HG03442 (cell line): ENCODE results near the gene QPCTL.
A peak's percentile ranks its signal among the peaks of the same experiment; 100 is the strongest.
"Not testable (repeated sequence)": the region's sequence is repeated elsewhere in the genome, so short reads cannot be mapped to it uniquely, and the experiment has no call there.

ENCODE experiments used
- ATAC-seq: cut with Tn5 transposase; IDR thresholded peaks from one replicate; pipeline ENCODE4 v1.9.1; 2021; ENCODE audit warnings: mild to moderate bottlenecking, moderate library complexity; ENCODE audit not compliant: unreplicated experiment

The QPCTL gene

DNA sequence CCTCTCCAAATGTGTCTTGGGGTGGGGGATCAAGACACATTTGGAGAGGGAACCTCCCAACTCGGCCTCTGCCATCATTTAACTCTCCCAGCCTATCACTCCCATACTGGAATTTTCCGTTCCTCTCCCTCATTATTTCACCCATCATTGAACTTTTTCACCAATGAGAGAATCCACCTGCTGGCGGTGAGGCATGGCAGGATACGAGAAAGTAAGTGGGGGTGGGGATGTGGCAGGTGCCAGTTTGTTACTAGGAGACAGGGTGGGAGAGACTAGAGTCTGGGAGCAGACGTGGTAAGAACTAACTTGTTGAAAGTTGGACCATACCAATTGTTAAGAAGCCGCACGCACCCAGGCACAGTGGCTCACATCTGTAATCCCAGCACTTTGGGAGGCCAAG is 17.5 kb upstream of the QPCTL start:
- ATAC-seq, result no peak

DNA sequence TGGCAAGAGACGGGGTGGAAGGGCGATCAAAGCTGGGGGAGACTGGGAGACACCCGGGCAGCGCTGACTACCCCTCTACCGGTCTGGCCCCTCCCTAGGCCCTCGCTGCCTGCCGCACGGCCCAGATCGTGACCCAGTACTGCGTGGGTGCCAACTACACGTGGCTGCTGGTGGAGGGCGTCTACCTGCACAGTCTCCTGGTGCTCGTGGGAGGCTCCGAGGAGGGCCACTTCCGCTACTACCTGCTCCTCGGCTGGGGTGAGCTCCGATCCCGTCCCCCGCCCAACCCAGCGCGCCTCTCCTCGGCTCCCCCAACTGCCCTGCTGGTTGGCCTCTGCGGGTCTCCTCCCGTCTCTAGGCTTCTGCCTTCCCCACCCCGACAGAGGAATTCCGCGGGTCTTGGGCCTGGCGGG is 15.6 kb upstream of the QPCTL start:
- ATAC-seq, result peak; percentile 28

DNA sequence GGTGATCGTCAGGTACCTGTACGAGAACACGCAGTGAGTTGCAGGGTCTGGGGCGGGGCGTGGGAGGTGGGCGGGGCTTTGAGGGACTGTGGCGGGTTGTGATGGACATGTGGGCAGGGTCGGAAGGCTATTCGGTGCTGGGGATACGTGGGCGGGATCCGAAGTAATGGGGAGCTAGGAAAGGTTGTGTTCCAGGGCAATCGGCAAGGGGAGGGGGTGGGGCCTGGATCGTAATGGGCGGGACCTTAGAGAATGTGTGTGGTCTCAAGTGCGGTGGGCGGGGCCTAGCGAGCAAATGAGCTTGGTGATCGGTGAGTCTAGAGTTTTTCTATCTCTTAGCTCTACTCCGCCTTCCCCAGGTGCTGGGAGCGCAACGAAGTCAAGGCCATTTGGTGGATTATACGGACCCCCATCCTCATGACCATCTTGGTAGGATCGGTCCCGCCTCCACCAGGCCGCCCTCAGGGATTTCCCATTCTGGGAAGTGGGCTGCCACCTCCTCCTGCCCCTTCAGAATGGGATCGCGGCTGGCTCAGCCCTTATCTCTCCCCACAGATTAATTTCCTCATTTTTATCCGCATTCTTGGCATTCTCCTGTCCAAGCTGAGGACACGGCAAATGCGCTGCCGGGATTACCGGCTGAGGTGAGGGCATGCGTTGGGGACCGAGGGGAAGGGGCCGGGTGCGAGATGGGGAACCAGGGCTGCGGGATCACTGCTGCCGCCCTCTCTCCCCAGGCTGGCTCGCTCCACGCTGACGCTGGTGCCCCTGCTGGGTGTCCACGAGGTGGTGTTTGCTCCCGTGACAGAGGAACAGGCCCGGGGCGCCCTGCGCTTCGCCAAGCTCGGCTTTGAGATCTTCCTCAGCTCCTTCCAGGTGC is 14.9 kb upstream of the QPCTL start:
- ATAC-seq, result peak; percentile 31

DNA sequence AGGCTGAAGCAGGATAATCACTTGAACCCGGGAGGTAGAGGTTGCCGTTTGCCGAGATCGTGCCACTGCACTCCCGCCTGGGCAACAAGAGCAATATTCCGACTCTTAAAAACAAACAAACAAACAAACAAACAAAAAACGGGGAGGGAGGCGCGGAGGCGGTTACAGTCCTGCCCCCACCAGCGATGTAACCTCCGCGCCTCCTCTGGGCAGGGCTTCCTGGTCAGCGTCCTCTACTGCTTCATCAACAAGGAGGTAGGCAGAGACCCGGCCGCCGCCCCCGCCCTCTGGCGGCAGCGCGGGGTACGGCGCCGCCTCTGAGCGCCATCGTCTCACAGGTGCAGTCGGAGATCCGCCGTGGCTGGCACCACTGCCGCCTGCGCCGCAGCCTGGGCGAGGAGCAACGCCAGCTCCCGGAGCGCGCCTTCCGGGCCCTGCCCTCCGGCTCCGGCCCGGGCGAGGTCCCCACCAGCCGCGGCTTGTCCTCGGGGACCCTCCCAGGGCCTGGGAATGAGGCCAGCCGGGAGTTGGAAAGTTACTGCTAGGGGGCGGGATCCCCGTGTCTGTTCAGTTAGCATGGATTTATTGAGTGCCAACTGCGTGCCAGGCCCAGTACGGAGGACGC is 11.0 kb upstream of the QPCTL start:
- ATAC-seq, result no peak

DNA sequence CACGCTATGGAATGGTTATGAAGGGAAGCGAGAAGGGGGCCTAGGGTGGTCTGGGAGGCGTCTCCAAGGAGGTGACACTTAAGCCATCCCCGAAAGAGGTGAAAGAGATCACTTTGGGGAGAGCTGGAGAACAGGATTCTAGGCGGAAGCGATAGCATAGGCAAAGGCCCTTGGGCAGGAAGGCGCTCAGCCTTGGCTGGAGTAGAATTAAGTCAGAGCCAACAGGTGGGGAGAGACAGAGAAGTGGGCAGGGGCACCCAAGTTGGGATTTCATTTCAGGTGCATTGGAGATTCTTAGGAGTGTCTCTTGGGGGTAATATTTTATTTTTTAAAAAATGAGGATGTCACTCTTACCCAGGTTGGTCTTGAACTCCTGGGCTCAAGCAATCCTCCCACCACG is 10.3 kb upstream of the QPCTL start:
- no peak for ATAC-seq

DNA sequence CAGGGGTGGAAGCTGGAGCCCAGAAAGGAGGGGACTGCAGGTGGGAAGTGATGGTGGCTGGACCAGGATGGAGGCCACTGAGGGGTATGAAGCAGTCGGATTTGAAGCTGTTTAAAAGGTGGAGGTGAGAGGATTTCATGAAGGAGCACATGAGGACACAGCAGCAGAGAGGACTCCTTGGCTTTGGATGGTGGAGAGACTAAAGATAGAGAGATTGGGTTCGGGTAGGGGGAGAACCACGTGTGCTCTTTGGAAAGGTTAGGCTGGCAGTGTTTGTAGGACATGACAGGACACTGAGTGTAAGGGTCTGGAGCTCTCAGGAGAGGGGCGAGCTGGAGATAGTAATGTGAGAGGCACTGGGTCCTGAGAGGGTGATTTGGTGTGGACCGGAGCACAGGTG is 9.6 kb upstream of the QPCTL start:
- ATAC-seq, result no peak

DNA sequence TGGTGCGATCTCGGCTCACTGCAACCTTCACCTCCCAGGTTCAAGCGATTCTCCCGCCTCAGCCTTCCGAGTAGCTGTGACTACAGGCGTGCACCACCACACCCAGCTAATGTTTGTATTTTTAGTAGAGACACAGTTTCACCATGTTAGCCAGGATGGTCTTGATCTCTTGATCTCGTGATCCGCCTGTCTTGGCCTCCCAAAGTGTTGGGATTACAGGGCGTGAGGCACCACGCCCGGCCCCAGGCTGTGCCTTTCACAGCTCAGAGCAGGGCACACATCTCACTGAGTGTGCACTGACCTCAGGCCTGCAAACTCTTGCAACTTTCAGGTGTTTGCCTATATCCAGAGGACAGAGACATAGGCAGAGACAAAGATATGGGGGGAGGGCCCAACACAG is 7.4 kb upstream of the QPCTL start:
- ATAC-seq, result not testable (repeated sequence)

DNA sequence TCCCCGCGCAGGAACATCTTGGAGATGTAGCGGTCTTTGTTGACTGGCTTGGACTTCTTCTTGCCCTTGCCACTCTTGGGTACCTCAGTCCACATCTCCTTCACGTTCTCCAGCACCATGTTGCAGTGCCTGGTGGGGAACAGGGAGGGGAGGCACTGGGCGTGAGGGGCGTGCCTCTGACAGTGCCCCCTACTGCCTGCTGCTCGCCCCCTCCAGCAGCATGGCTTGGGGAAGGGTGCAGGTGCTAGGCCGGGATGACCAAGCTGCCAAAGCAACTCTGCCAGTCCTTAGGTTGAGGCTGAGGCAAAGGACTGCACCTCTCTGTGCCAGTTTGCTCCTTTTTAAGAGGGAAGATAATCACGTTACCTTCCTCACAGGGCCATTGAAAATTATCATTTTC is 4.9 kb upstream of the QPCTL start:
- no peak for ATAC-seq

DNA sequence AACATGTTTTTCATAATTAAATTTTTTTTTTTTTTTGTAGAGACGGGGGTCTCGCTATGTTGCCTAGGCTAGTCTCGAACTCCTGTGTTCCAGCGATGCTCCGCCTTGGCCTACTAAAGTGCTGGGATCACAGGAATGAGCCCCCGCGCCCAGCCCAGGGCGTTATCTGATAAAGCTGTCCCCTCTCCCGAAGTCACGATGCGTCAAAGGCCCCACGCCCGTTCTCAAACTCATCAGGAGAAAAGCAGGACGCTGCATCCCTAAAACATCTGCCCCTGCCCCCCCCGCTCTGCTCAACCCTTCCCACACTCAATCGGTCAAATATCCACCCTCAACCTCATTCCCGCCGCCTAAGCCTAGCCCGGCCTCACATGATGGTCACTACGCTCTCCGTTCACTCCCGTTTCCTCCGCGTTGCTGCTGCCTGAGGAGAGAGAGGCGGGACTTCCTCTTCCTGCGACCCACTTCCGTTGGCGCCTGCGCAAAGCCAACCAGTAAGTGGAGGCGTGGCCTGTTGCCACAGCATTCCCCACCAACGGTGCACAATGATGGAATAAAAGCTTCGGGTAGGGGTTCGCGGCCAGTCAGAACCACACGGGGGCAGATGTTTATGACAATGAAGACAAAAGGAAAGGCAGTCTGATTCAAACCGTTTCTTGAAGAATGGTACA is 815 bp upstream of the QPCTL start, which contains the start of gene SNRPD2:
SNRPD2 (minus strand) TSS at position 438 of the 671 bp plus-strand sequence; CDS start at position 373, 65 bp downstream.
- peak; percentile 53 for ATAC-seq

DNA sequence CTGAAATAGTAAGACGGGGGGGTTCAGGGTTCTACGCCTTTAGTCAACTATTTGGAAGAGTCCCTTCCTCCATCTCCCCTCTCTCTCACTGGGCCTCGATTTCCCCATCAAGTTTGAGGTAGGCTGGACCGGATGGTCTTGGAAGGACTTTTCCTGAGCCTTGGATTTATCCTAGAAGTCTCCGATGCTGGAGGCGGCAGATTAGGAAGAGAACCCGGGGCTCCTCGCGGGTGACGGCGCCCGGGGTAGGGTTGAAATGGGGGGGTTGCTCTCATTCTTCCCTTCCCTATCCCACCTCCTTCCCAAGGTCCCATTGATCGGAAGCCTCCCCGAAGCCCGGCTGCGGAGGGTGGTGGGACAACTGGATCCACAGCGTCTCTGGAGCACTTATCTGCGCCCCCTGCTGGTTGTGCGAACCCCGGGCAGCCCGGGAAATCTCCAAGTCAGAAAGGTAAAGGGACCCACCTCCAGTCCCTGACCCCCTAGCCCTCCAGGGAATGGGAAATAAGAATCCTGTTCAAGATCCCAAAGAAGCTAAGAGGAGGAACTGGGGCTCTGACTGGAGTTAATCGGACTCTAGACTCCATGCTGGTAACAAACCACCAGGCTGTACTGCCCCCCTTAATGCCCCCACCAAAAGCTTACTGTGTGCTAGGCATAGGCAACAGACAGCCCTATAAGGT is 781 bp downstream of the QPCTL start:
- ATAC-seq, result no peak

DNA sequence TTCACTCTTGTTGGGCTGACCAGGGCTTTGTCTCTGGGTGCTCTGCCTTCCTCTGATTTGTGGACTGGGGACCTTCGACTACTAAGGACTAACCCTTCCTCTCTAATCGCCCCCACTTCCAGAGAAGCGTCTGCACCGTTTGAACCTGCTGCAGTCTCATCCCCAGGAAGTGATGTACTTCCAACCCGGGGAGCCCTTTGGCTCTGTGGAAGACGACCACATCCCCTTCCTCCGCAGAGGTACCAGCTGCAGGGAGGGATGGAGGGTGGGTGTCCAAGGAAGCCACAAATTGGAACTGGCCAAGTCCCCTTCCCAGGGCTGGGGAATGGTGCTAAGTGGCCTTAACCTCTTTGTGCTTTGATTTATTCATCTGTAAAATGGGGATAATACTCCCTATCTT is 9.2 kb downstream of the QPCTL start:
- ATAC-seq, result no peak

DNA sequence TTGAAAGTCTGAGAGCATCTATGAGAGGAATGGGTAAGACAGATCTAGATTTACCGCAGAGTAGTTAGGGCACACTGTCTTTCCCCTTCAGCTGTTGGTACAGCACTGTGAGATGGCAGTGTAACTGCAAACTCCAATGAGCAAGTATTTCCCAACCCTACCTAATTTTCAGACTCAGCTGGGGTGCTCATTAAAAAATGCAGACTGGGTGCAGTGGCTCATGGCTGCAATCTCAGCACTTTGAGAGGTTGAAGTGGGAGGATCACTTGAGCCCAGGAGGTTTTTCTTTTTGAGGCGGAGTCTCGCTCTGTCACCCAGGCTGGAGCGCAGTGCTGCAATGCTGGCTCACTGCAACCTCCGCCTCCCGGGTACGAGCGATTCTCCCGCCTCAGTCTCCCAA is 12.6 kb downstream of the QPCTL start:
- ATAC-seq, result no peak

DNA sequence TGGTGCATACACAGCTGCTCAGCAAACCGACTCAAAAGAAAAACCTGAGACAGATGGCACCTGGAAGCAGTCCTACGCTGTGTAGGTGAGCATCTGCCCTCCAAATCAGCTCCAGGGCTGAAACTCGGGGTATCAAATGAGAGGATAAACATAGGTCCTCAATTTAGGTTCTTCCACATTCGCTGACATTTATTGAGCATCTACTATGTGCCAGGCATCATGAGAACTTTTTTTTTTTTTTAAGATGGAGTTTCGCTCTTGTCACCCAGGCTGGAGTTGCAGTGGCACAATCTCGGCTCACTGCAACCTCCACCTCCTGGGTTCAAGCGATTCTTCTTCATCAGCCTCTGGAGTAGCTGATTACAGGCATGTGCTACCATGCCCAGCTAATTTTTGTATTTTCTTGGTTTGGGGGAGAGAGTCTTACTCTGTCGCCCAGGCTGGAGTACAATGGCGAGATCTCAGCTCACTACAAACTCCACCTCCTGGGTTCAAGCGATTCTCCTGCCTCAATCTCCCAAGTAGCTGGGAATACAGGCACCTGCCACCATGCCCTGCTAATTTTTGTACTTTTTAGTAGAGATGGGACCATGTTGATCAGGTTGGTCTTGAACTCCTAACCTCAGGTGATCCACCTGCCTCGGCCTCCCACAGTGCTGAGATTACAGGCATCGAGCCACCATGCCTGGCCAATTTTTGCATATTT is 13.4 kb downstream of the QPCTL start:
- ATAC-seq, result no peak

DNA sequence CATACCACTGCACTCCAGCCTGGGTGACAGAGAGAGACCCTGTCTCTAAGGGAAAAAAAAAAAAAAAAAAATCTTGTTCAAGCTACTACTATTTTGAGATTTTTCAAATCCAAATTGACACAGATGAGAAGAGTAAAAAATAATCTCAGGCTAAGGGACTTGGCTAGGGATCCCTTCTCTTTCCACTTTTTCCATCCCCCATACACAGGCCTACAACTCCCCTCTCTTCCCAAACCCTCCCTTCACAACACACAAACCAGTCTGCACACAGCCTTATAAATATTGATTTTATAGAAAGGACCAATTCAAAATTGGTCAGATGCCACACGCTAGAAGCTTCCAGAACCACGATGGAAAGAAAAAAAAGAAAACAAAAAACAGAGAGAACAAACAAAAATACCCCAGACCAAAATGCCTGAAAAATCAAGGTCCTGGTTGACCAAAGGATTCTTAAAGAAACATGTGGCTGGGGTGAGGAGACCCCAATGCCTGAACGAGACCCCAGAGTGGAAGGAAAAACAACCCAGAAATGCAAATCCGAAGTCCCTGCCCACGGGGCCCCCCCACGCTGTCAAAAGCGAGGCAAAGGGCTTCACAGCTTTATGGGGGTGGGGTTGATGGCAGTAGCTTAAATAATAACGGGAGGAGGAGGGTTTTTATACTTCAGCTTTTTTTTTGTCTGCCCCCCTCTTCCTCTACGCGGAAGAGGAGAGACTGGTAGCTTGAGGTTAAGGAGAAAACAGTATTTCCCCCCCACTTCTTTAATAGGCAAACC is 18.1 kb downstream of the QPCTL start:
- ATAC-seq, result no peak

DNA sequence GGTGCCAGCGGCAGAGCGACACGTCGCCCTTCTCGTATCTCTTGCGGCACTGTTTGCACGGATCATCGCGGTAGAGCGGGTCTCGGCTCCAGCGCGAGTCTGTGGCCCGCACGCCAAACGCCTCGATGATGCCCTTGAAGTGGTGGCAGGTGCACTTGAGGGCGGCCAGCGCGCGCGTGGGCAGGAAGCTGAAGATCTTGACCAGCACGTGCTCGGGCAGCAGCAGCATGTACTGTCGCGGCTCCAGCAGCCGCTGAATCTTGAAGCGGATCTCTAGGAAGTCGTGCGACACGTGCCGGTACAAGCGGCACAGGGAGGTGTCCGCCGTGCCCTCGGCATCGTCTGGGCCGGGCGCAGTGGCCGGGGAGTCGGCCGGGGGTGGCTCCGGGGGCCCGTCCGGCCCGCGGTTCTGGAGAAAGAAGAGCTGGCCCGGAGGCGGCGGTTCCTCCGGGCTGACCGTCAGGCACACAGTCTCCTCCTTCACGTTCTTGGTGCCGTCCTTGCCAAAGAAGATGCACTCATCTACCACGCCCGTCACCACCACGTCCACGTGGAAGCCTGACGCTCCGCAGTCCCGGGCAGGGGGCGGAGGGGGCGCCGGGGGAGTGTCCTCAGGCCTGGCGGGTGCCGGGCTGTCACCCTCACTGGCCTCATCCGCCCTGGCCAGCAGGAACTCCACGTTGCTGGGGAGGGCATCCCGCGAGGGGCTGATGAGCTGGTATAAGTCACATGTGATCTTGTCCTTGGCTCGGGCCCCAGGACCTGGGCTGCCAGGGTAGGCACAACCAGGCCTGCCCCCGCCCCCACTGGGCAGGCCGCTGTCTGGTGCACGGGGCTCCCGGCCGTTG is 19.6 kb downstream of the QPCTL start:
- no peak for ATAC-seq

DNA sequence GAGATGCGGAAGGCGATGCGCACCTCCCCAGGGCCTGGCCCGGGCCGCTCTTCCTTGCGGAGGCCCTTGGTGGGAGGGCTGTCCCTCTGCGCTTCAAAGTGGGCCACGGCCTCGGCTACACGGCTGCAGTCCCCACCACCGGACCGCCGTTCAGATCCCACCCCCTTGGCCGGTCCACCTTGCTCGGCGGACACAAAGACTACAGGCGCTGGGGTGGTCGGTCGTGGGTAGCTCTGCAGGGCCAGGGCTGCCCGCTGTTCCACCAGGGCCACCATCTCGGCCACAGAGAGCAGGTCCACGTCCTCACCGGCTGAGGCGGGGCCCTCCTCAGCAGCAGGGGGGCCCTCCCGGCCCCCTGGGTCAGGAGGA is 20.2 kb downstream of the QPCTL start:
- no peak for ATAC-seq

DNA sequence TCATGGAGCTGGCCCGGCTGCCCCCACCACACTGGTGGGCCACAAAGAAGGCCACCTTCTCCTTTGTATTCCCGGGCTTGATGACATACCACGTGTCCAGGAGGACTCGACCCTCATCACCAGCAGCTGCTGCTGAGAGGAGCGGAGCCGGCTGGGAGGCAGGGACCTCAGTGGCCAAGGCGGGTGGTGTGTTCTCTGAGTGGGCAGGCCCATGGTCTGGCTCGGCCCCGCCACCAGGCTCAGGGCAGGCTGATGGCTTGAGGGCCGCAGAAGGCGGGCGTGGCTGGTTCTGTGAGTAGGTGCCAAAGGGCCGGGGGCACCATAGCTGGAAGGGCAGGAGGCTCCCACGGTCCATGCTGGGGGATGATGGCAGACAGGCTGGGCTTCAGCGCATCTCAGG is 20.7 kb downstream of the QPCTL start:
- no peak for ATAC-seq

DNA sequence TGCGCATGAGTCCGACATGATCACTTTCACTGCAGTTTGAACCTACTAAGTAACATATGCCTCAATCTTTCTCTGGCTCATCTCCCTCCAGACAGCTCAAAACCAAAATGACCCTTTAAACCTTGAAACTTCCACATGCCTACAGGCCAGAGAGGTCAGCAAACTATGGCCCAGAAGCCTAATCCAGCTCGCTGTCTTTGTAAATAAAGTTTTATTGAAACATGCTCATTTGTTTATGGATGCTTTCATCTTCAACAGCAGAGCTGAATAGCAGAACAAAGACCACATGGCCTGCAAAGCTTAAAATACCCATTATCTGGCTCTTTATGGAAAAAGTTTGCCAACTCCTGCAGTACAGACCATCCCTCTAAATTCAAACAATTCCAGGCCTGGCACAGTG is 22.7 kb downstream of the QPCTL start:
- ATAC-seq, result no peak
